HG02840 (cell line): ENCODE data around the gene GYS2.
"Not testable (repeated sequence)": the region's sequence is repeated elsewhere in the genome, so short reads cannot be mapped to it uniquely, and the experiment has no call there.

Experiments
- ATAC-seq: cut with Tn5 transposase; IDR thresholded peaks from one replicate; pipeline ENCODE4 v1.9.1; 2021; ENCODE audit warnings: mild to moderate bottlenecking, moderate library complexity, moderate number of reproducible peaks; ENCODE audit not compliant: unreplicated experiment, low FRiP score

Gene GYS2

DNA sequence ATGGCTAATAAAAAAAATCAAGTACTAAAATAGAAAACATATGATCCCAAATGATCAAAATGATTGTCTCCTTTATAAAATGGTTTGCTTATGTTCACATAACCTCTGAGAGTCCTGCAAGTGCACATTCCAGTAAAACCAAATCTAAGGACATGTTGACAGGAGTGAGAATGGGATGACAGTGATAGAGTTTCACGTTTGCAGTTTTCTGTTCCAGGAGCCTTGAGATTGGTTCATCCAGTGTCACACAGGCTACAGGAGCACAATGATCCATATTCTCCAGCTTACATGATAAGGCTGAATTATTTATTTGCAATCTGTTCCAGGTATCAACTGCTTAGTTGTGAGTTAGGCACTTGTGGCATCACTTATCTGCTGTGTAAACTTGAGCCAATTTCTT lies 1.5 kb upstream of the GYS2 start:
- ATAC-seq, result no peak

DNA sequence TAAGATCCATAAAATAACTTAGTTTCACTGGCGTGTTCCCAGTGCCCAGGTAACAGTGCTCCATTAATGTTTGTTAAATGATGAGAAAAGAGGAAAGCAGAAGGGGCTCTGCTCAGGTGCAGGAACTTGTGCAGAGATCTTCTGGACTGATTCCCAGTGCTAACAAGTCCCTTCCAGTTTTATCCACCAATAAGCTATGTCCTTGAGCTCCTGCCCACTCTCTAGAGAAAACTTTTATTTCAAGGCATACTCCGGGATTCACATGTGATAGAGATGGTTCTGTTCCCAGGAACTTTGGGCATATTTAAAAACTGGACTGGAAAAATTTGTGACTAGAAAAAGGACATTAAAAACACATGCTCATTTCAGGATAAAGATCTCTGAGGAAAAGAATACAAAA lies 1.9 kb downstream of the GYS2 start:
- ATAC-seq, result no peak

DNA sequence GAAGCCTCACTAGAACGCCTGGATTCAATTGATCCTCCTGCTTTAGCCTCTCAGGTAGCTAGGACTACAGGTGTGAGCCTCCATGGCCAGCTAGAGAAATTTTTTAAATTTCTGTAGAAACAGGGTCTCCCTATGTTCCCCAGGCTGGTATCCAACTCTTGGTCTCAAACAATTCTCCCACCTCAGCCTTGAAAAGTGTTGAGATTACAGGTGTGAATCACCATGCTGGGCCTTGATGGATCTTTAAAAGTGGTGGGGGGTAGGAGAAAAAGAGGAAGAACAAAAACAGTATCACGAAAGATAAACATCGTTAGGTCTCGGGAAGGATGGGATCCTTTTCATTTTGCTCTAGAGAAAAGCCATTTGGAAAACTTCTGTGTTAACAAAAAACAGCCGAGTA lies 4.5 kb downstream of the GYS2 start:
- ATAC-seq, result no peak

DNA sequence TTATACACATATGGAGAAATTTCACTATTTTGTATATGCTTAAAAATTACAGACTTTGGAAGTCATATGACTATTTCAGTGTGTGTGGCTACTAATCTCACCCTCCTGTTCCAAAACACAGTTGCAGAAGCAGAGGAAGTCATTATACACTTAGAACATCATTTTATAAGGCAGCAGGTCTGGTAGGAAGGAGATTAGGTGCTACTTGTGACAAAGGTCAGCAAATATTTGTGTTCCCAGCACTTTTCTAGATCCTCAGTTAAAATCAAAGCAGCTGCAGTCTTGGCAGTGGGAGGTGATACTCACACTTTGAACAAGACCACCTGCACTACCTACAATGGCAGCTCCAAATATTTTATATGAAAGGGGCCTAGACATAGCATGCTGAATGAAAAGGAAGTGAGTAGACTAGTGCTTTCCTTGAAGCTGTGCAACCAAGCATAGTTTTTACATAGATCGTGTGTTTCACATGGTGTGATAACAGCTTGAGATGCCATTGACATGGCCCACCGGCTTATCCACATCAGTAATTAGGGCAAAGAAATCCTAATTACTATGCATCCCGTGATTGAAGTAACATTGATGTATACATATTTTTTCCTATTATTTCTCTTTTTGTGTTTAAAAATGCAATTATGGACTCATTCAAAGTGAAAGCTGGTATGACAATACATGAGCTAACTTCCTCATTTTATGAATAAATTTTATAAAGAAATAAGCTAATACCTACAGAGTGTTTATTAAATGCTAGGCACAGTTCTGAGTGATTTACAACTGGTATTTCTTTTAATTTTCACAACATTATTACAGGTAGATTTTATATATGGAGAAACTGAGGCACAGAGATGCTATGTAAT lies 5.3 kb downstream of the GYS2 start:
- ATAC-seq, result no peak

DNA sequence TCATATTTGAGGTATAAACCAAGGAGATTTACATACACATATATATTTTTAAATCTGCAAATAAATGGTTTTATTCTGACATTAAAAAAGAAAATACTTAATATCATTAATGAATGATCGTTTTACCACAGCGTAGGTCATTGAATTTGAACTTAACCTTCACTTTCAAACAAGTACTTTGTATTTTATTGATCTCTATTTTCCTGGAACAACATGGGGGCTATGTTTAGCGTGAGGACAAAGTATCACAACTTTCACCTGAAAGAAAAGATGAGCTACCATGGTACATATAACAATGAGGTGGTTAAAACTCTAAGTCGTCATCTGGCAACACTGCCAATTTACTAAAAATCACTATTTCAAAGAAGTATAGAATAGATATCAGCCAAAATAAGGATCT lies 6.0 kb downstream of the GYS2 start:
- no peak for ATAC-seq

DNA sequence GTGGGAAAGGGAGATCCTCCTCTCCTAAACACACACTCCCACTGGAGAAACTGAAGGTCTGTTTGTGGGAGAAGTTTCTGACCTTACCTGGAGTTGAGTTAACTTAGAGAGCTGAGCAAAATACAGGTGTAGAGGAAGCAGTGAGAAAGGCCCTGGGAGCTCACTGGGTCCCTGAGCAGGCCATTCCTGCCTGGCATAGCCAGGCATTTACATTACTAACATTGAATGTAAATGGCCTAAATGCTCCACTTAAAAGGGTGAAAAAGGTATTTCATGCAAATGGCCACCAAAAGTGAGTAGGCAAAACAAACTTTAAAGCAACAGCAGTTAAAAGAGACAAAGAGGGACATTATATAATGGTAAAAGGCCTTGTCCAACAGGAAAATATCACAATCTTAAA lies 9.3 kb downstream of the GYS2 start:
- ATAC-seq, result not testable (repeated sequence)

DNA sequence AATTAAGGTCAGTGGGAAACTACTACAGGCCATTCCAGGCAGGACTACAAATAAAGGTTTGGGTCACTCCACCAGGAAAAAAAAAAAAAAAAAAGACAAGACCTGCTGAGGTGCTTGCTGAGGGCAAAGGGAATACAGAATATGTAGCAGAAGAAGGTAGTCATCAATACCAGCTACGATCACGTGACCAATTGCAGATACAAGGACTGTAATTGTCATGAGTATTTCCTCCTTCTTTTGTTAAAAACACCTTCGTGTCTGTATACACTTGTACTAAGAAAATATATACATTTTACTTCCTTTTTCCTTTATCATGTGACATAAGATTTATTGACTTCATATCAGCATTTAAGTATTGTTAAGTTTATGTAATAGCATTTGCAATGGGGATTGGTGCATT lies 19.2 kb downstream of the GYS2 start:
- ATAC-seq, result no peak

DNA sequence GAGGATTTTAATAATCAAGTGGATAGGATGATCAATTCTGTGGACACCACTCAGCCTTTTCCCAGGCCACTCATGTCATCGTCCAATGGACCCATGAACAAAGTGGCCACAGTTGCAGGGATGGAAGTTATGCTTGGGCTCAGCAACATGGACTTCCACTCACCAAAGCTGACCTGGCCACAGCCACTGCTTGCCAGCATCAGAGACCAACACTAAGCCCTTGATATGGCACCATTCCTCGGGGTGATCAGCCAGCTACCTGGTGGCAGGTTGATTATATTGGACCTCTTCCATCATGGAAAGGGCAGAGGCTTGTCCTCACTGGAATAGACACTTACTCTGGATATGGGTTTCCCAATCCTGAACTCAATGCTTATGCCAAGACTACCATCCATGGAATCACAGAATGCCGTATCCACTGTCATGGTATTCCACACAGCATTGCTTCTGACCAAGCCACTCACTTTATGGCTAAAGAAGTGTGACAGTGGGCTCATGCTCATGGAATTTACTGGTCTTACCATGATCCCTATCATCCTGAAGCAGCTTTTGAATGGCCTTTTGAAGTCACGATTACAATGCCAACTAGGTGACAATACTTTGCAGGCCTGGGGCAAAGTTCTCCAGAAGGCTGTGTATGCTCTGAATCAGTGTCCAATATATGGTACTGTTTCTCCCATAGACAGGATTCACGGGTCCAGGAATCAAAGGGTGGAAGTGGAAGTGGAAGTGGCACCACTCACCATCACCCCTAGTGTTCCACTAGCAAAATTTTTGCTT lies 20.1 kb downstream of the GYS2 start:
- not testable (repeated sequence) for ATAC-seq

DNA sequence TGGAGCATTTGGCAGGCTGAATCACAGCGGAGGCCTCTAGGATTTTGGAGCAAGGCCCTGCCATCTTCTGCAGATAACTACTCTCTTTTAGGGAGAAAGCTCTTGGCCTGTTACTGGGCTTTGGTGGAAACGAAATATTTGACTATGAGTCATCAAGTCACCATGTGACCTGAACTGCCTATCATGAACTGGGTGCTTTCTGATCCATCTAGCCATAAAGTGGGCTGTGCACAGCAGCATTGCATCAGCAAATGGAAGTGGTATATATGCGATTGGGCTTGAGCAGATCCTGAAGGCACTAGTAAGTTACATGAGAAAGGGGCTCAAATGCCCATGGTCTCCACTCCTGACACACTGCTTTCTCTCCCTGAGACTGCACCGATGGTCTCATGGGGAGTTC lies 21.1 kb downstream of the GYS2 start:
- no peak for ATAC-seq

DNA sequence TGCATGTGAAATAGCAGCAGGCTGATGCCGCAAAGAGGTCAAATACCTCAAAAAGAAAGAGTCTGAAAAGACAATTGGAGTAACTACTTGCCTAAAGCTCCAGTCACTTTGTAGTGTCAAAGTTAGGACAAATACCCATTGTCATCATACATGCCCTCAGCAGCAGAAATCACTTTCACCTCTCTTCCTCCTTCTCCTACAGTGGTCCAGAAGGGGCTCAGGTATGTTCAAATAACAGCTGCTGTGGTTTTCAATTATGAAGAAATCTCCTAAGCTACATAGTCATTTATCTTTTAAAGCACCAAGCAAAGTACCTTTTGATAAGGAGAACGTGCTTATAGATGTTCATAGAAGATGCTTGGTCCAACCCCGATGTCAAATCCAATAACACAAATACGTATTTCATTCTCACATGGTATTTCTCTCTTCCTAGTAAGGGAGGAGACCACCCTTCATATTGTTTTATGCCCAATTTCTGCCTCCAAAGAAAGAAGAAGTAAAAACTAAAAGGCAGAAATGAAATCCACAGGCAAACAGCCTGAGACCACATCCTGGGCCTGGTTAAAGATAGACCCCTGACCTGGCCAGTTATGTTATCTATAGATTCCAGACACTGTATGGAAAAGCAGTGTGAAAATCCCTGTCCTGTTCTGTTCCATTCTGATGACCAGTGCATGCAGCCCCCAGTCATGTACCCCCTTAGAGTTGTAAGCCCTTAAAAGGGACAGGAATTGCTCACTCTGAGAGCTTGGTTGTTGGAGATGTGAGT lies 23.7 kb downstream of the GYS2 start:
- ATAC-seq, result no peak

DNA sequence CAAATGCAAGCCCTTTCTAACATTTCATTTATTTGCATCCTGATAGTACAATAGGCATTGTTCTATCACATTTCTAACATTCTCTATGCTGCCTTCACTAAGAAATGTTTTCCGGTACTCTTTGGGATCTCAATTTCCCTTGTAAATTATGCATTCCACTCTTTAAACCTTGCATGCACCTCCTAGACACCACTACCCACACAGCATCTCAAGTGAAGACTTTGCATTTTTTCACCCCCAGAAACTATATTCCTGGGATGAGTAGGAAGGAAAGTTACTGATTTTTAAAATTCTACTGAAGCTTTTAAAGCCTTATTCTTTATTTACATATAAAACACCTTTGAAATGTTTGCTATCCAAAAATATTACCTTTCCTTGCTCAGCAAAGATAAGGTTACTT lies 27.1 kb downstream of the GYS2 start:
- no peak for ATAC-seq

DNA sequence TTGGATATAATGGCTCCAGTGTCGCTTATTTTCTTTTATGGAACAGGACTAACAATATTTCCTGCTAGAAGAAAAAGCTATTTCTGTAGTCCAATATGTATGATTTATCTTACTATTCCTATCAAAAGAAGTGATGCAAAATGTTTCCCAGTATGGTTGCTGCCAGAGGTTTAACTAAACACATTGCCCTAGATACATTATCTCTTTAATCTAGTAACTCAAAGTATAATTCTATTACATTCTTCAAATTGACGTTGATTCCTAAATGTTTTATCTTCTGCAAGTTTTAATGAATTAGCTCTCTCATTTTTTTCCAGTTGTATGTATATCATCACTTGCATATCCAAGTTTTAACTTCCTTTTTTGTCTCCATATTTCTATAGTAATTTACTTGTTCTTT lies 28.2 kb downstream of the GYS2 start:
- no peak for ATAC-seq

DNA sequence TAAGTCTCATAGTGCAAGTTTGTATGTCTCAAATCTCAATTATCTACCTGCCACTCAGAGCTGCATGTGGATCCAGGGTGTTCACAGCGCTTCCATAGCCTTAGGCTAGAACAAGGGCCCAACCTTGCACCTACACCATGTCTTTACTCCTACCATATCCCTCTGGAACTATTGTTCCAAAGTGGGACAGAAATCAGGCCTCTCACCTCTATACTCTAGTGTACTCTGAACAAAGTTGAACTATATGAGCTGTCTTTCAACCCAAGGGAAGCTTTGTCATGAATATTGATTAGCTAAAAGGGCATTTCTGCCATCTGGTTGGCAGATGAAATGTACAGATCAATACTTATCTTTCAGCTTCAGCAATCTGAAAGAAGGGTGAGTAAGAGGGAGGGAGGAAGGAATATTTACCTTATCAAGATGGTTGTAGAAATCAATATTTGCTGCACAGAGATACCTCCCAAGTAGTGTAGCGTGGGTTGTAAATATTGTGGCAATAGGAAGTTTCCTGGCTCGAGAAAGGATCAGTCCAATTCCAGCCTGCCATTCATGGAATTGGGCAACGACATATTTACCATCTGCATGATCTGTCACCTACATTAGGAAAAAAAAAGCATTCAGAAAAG lies 30.8 kb downstream of the GYS2 start:
- ATAC-seq, result no peak

DNA sequence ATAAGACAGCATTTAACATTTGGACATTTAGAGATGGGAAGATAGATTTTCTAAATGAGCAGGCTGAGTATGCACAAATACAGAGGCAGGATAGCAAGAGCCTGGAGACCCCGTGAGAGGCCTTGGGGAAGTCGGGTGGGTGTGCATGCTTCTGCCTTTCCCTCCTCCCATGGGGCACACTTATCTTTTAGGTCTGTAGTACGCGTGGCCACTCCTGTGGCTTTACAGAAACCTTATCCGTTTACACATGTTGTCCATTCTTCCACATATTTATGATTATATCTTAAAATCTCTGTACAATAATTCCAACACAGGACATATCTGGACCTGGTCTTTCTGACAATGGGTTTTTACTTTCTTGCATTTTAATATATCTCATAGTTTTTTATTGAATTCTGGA lies 33.6 kb downstream of the GYS2 start:
- ATAC-seq, result no peak

DNA sequence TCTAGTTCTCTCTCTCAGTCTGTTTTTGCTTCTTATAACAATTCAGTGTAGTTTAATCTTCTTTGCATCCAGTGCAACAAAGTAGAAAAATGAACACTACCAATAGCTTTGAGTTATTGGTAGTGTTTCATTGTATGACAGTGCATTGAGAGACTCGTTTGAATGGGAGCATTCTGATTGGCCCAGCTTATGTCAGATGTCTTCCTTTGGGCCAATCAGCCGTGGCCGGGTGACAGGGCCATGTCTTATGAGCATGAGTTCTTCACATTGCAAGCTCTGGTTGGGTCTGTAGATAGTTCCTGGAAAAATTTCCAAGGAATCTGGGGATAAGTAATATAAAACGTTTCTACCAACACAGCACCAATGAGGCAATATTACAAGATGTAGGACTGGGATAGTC lies 36.5 kb downstream of the GYS2 start:
- ATAC-seq, result no peak

DNA sequence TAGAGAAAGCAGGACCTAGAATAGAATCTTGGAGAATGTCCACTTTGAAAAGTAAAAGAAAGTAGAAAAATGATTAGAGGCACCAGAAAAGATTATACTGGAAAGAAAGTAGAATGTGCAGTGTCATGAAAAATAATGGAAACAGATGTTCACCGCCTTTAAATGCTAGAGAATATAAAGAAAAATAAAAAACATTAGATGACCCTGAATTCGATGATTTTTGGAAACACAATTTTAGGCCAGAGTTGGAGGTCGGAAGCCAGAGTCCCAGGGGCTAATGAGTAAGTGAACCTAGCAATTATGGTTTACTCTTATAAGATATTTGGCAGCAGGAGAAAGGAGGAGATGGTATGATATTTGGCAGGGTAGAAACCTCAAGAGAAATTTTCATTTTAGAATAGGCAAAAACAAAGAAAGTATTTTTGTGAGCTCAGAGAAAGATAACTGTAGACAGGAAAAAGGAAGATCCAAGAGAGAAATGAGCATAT lies 37.7 kb downstream of the GYS2 start:
- no peak for ATAC-seq

DNA sequence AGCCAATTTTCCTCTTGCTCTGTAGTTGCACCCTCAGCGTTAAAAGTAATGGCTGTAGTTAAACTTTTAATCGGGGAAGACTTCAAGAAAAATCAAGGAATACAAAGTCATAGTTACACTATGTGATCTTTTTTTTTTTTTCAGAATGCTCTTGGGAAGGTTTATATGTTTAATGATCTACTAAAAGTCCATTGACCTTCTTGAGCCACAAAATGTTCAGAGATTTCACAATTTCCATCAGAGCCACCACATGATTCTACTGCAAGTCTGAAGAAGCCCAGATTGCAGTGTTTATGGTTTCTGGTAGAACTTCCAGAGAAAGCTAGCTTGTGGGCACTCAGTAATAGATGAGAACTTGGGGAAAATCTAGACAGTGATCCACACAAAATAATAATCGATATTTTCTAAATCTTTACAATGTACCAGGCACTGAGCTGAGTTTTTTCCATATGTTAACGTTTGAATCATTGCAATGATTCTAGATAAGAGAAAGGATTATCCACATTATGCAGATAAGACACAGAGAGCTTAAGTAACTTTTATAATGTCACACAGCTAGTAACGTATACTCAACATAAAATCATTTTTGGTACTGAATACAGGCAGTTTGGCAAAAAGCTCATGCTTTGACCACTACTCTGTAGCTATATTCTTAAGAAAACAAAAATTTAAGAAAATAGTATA lies 38.3 kb downstream of the GYS2 start:
- ATAC-seq, result no peak

DNA sequence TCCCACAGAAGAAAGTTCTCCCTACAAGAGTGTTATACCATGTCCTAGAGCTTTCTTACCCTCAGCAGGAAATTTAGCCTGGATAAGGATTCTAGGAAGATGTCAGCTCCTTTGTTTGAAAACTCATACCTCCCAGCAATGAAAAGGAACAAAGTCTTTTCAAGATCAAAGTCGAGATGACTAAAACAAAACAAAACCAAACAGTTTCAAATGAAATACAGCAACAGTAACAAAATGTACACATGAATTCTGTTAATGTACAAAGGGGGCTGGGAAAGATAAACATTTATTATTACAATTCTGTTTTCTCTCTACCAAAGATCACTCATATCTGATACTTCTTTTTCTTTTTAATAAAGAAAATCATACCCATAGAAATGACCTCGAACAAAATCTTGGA lies 41.8 kb downstream of the GYS2 start:
- no peak for ATAC-seq

DNA sequence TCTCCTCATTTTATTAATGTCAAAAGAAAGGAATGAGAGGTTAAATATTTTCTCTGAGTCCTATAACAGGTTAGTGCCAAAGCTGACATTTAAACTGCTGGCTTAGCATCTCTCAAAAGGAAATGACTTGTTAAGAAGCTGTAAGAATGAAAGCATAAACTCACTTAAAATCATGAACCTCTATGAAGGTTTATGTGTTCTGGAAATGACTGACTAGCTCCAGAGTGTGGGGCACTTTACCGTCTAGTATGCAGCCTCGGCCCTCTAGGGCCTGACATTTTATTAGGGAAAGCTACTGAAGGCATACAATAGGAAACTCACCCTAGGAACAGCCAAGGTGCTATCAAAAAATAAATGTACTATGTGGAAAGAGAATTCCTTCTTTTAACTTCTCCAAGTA lies 43.5 kb downstream of the GYS2 start:
- ATAC-seq, result no peak
